WTC11 (cell line): ENCODE measurements around the gene TMEM59L. TPM values are rescaled to one million over a fixed set of nuclear protein-coding genes. Genes with fewer than 3 reads are reported as not detected.
A peak's percentile ranks its signal among the peaks of the same experiment; 100 is the strongest.

Experiments
- ATAC-seq: fragments of 200-7000 bp; cut with Tn5 transposase; 2 replicates; pipeline ENCODE4 v1.10.0; 2021; ENCODE audit warnings: mild to moderate bottlenecking, moderate library complexity
- CTCF ChIA-PET: fragments of 300-600 bp; sonication (Branson Sonifier 250); formaldehyde crosslinking; loops from one replicate; lab custom pipeline; 2021; ENCODE audit warnings: antibody characterized with exemption; lab: Charles Lee
- POLR2A ChIA-PET: fragments of 350-600 bp; sonication (Branson Sonifier 250); formaldehyde crosslinking; loops from one replicate; lab custom pipeline; 2021; ENCODE audit warnings: antibody characterized with exemption; lab: Charles Lee
- DNase-seq: peaks from one replicate; pipeline ENCODE4 v3.0.0; 2021; ENCODE audit warnings: low spot score
- H3K27ac Mint-ChIP-seq: 2 replicates; pipeline ENCODE4 v1.8.0; 2021; ENCODE audit warnings: mixed read lengths
- H3K27me3 Mint-ChIP-seq: 2 replicates; pipeline ENCODE4 v1.8.0; 2021; ENCODE audit warnings: low read depth, mild to moderate bottlenecking, moderate library complexity, mixed read lengths
- H3K36me3 Mint-ChIP-seq: 2 replicates; pipeline ENCODE4 v1.8.0; 2021; ENCODE audit warnings: mixed read lengths
- H3K4me1 Mint-ChIP-seq: 2 replicates; pipeline ENCODE4 v1.8.0; 2022; ENCODE audit warnings: mixed read lengths
- H3K4me3 Mint-ChIP-seq: 2 replicates; pipeline ENCODE4 v1.8.0; 2021; ENCODE audit warnings: mild to moderate bottlenecking, moderate library complexity, mixed read lengths
- H3K9me3 Mint-ChIP-seq: 2 replicates; pipeline ENCODE4 v1.8.0; 2021; ENCODE audit warnings: mixed read lengths
- ATF1 ChIP-seq: sonication (generic); formaldehyde crosslinking; IDR thresholded peaks from 2 replicates; pipeline ENCODE4 v1.8.1; 2023; ENCODE audit warnings: mild to moderate bottlenecking, moderate library complexity, missing genetic modification reagents
- CTCF ChIP-seq: fragments of 200-600 bp; IDR thresholded peaks from 2 replicates; pipeline ENCODE4 v1.8.0; 2022; ENCODE audit warnings: antibody characterized with exemption
- E2F5 ChIP-seq: sonication (generic); formaldehyde crosslinking; IDR thresholded peaks from 2 replicates; pipeline ENCODE4 v1.8.1; 2022; ENCODE audit warnings: mild to moderate bottlenecking, moderate library complexity, missing genetic modification reagents
- ERG ChIP-seq: fragments of 250-450 bp; sonication (Bioruptor Pico); IDR thresholded peaks from 2 replicates; pipeline ENCODE4 v1.8.0; 2021; ENCODE audit warnings: mild to moderate bottlenecking
- FOXP4 ChIP-seq: sonication (generic); formaldehyde crosslinking; IDR thresholded peaks from 2 replicates; pipeline ENCODE4 v1.8.0; 2022; ENCODE audit warnings: mild to moderate bottlenecking, missing genetic modification reagents
- IRF2 ChIP-seq: sonication (generic); formaldehyde crosslinking; IDR thresholded peaks from 2 replicates; pipeline ENCODE4 v1.8.0; 2022; ENCODE audit warnings: low read depth, missing genetic modification reagents, borderline replicate concordance
- NFE2L1 ChIP-seq: sonication (generic); formaldehyde crosslinking; IDR thresholded peaks from 2 replicates; pipeline ENCODE4 v1.8.1; 2023; ENCODE audit warnings: missing genetic modification reagents
- PRDM15 ChIP-seq: sonication (generic); formaldehyde crosslinking; IDR thresholded peaks from 2 replicates; pipeline ENCODE4 v1.8.0; 2022; ENCODE audit warnings: missing genetic modification reagents
- SP1 ChIP-seq: sonication (generic); formaldehyde crosslinking; conservative IDR thresholded peaks from 2 replicates; pipeline ENCODE4 v1.8.1; 2022; ENCODE audit warnings: missing genetic modification reagents
- ZNF281 ChIP-seq: sonication (generic); formaldehyde crosslinking; IDR thresholded peaks from 2 replicates; pipeline ENCODE4 v1.8.0; 2023; ENCODE audit warnings: mild to moderate bottlenecking, missing genetic modification reagents
- total RNA-seq: library from RNA; stranded (reverse); gene quantifications from 3 replicates; pipeline ENCODE4 v1.2.3, GENCODE V29; 2021

TMEM59L gene
- total RNA-seq, 1 experiment from 2014 or later, result 14.8 TPM

- no peak for TF ChIP-seq FOXP4 (CRISPR knock-in tag)
- no peak for TF ChIP-seq ZNF281
Measured at GRCh38 chr19:18633321-18633720, 20.7 kb downstream of the TMEM59L start (continued).

- no peak overlapping the region for H3K4me3 Mint-ChIP-seq
- CTCF ChIA-PET, result interaction anchor here (1.2 kb wide), 1 partner anchor 41 kb away, joined by 4 read pairs; no protein-coding TSS in a partner anchor
- no peak for ATAC-seq
Measured at GRCh38 chr19:18634612-18635297, 22.1 kb downstream of the TMEM59L start.

GRCh38 chr19:18635831-18636182 is 23.1 kb downstream of the TMEM59L start:
- ChIA-PET POLR2A (interaction anchor here (1.1 kb wide), 1 partner anchor 42 kb away, joined by 3 read pairs; no protein-coding TSS in a partner anchor), CTCF (interaction anchor here (1.2 kb wide), 1 partner anchor 42 kb away, joined by 4 read pairs; no protein-coding TSS in a partner anchor)
- H3K27me3 Mint-ChIP-seq, result peaks cover 26% of the 10 kb centered on the region
- peak overlapping the region; percentile 79; the same call in 1 of the 2 replicates for H3K4me3 Mint-ChIP-seq
- H3K9me3 Mint-ChIP-seq, result no peaks in the 10 kb centered on the region
- DNase-seq (no peak), ATAC-seq (no peak)
- H3K4me1 Mint-ChIP-seq, result peaks cover 12% of the 10 kb centered on the region
- no peak for TF ChIP-seq ATF1 (CRISPR knock-in tag)
- no peak for TF ChIP-seq IRF2 (CRISPR knock-in tag)
- TF ChIP-seq SP1, result no peak
- no peak for TF ChIP-seq CTCF
- no peak for TF ChIP-seq NFE2L1 (CRISPR knock-in tag)
- TF ChIP-seq E2F5 (CRISPR knock-in tag), result no peak
- TF ChIP-seq PRDM15 (CRISPR knock-in tag), result no peak
- H3K36me3 Mint-ChIP-seq, result no peaks in the 10 kb centered on the region
- H3K27ac Mint-ChIP-seq, result no peak overlapping the region

More at GRCh38 chr19:18634612-18635297, 22.1 kb downstream of the TMEM59L start:
- no peak for TF ChIP-seq ERG (CRISPR knock-in tag)
- H3K9me3 Mint-ChIP-seq, result no peaks in the 10 kb centered on the region
- H3K36me3 Mint-ChIP-seq, result no peaks in the 10 kb centered on the region
- peaks cover 12% of the 10 kb centered on the region for H3K4me1 Mint-ChIP-seq
- H3K27ac Mint-ChIP-seq, result no peak overlapping the region
- POLR2A ChIA-PET, result interaction anchor here (1.1 kb wide), 1 partner anchor 41 kb away, joined by 3 read pairs; no protein-coding TSS in a partner anchor
- H3K27me3 Mint-ChIP-seq, result peaks cover 30% of the 10 kb centered on the region
- no peak for DNase-seq
